ENCODE measurements around the gene MYH7B.
A peak's percentile ranks its signal among the peaks of the same experiment; 100 is the strongest.

MYH7B gene

DNA sequence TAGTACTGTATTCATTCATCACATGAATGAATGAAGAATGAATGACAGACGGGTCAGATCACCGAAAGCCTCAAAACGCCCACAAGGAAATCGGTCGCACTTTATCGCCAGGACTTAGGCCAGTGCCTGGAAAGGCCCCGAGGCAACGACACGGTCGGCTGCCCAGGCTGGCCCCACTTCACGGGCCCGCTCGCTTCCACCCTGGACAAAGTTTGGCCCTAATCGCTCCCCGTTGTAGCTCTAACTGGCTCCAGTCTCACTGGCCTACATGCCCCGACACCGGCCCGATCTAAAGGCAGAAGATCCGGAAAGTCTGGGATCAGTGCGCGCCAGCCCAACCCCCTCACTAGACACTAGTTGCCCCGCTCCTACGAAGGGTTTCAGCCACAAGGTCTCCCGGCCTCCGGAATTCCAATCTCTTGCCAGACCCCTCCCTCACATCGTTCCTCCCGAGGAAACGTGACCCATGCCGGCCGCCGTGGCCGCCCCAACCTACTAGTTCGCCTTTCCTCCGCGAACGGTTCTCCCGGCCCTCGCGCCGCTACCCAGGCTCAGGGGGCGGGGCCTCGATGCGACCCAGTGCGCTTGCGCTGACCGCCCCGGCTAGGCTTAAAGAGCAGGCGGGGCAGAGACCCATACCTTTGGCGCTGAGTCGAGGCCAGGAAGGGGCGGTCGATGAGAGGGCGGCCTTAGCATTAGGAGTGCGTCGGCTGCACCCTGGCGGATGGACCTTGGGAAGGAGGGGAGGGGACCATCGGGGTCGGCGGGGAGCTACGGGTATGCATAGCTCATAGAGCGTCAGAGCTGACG, at the start of gene MYH7B, which contains the start of gene GSS:
Gene MYH7B (plus strand): TSS at position 638 of the 810 bp plus-strand sequence. CDS start 22,138 bp downstream, outside the sequence.
Gene GSS (minus strand): TSS at position 576 of the 810 bp plus-strand sequence. CDS start 3,954 bp downstream, outside the sequence.
- DNase-seq (ENCODE audit: insufficient read length, low spot score) (peak; percentile 99), FAIRE-seq (peak; percentile 96)

GRCh38 chr20:34907616-34908469, 47.8 kb upstream of the MYH7B start:
- DNase-seq (ENCODE audit: insufficient read length, low spot score) (peak; percentile 89), FAIRE-seq (no peak)

- FAIRE-seq (no peak), DNase-seq (ENCODE audit: insufficient read length, low spot score) (no peak)
Measured at GRCh38 chr20:34915131-34915530, 40.5 kb upstream of the MYH7B start.

DNA sequence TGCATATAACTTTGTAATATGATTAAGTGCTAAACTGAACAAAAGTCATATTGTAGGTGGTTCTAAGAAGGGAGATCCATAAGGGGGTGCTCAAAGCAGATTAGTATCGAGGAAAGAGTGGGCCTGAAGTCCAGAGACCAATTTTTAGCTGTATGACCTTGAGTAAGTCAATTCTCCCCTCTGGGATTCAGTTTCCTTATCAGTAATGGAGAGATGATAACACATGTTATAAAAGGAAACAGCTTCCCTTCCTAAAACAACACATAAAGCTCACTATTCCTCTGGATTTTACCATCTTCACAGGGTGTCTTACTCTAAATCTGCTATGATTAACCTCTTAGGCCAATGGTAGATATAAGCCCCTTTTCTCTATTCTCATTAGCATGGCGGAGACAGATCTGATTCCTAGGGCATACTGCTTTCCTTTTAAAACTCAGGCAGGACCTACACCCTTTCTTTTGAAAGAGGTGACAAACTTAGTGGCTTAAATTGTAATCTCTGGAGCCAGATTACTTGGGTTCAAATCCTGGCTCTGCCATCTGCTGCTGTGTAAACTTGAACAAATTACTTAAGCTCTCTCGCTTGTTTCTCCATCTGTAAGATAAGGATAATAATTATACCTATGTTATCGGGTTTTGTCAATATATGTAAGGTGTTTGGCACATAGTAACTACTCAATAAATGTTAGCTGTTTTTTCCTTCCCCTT, 39.8 kb upstream of the MYH7B start:
- no peak for FAIRE-seq
- DNase-seq (ENCODE audit: insufficient read length, low spot score), result no peak

DNA sequence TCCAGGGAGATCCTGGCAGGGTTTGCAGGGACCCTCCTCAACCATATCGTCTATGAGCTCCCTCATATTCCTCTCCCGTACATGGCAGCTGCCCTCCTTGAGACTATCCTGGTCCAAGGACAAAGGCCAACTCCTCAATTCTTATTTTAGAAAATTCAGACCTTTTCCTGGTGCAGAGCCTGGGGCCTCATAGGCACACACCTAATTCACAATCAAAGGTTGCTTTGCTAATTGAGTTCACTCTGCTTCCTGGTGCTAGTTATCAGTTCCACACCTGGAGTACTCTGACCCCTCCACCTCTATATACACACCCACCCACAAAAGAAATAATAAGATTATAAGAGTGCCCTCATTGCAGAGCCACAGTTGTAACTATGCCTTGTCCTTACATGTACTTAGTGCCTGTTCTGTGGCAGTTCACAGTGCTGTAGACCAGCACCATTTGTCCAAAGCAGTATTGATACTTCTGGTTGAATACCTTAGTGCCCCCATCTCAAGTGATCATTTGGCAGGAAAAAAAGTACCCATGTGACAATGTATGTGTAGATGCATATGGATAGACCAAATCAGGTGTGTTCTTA, 38.8 kb upstream of the MYH7B start:
- no peak for FAIRE-seq
- DNase-seq (ENCODE audit: insufficient read length, low spot score), result no peak

DNA sequence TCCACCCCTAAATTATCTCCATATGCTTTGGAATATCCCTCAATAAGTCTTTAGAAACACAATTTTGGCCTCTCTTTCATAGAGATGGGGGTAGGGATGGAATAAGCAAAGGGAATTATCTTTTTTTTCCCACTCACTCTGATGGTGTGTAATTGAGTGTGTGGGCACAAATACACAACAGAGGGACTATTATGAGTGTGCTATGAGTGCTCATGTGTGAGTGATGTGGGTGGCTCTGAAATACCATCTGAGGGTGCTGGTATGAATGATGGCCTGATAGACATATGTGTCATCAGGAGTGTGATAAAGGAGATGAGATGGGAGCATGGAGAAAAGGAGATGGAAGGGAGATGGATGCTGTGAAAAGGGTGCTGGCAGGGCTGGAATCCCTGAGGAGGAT, 35.6 kb upstream of the MYH7B start:
- DNase-seq (ENCODE audit: insufficient read length, low spot score) (no peak), FAIRE-seq (no peak)

GRCh38 chr20:34921436-34921835, 34.2 kb upstream of the MYH7B start:
- DNase-seq (ENCODE audit: insufficient read length, low spot score), result no peak
- FAIRE-seq, result no peak

DNA sequence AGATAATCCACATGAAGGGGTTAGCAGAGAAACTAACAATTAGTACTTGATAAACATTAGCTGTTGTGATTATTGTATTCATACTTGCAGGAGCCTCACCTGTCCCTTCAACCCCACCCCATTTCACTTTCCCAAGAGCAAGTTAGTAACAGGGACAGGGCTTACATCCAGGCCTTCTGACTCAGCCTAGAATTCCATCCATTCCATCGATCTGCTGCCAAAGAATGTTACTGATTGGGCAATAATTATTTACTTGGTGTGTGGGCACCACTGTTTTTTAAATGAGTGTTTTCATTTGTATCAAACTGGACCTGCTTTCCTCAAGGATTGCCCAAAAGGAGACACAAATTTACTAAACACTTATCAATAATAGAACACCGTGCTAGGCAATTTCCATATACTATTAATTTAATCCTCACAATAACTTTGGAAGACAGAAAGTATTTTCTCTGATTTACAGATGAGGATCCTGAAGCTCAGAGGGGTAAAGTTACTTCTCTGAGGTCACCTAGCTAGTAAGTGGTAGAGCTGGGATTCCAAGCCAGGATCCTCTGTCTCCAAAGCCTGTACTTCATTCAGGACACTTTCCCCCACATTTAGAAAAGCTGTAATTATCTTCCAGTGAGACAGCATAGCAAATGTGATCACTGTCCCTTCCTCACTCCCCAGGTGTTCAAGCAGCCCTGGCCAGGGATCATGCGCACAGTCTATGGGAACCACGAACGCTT, 32.9 kb upstream of the MYH7B start:
- DNase-seq (ENCODE audit: insufficient read length, low spot score) (peak; percentile 86), FAIRE-seq (peak; percentile 59)

- no peak for FAIRE-seq
Measured at GRCh38 chr20:34923414-34923813, 32.3 kb upstream of the MYH7B start.

GRCh38 chr20:34925341-34925740, 30.3 kb upstream of the MYH7B start:
- DNase-seq (ENCODE audit: insufficient read length, low spot score), result no peak
- FAIRE-seq, result no peak

More at GRCh38 chr20:34923414-34923813, 32.3 kb upstream of the MYH7B start:
- DNase-seq (ENCODE audit: insufficient read length, low spot score), result no peak

DNA sequence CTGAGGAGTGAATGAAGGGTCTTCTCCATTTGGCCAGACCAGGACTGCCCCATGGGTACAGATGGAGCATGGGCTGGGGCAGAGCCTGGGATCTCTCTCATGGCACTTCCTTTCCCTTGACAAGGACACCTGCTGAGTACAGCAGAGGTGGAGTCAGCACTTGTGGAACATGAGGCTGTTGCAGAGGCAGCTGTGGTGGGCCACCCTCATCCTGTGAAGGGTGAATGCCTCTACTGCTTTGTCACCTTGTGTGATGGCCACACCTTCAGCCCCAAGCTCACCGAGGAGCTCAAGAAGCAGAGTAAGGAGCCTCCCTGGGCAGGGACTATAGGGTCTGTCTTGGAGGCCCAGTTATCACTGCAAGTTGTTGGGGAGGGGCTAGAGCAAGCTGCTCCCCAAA, 29.7 kb upstream of the MYH7B start:
- DNase-seq (ENCODE audit: insufficient read length, low spot score), result no peak
- peak; percentile 38 for FAIRE-seq

DNA sequence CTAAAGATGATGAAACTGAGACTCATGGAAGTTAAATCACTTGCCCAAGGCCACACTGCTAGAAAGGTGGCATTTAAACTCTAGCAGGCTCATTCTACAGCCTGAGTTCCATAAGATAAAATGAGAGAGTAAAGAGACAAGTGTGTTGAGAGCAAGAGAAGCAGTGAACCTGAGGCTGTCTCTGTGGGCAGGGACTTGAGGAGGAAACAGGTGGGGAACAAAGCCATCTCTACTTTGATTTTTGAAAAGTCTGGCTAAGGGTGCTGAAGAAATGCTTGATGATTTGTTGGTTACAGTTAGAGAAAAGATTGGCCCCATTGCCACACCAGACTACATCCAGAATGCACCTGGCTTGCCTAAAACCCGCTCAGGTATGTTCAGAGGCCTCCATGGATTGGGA, 29.1 kb upstream of the MYH7B start:
- no peak for FAIRE-seq
- DNase-seq (ENCODE audit: insufficient read length, low spot score), result no peak

GRCh38 chr20:34927736-34928135, 27.9 kb upstream of the MYH7B start:
- no peak for FAIRE-seq
- DNase-seq (ENCODE audit: insufficient read length, low spot score), result peak; percentile 42

GRCh38 chr20:34928411-34928810, 27.3 kb upstream of the MYH7B start:
- DNase-seq (ENCODE audit: insufficient read length, low spot score) (no peak), FAIRE-seq (no peak)

DNA sequence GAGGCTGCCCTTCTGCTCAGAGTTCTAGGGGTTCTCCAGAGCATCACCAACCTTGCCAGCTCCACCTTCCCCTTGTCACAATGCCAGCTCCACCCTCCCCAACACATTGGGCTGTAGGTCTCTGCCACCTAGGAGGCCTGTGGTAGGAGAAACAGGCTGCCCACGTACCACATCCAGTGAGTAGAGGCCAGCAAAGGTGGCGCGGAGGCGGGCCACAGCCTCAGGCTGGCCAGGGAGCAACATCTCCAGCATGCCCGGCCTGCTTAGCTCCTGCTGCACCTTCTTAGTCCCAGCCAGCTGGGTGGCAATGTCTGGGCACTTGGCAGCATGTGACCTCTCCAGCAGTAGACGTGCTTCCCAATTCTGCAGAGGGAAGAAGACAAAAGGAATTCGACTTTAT, 23.9 kb upstream of the MYH7B start:
- DNase-seq (ENCODE audit: insufficient read length, low spot score) (no peak), FAIRE-seq (no peak)

GRCh38 chr20:34938466-34939163, 17.1 kb upstream of the MYH7B start:
- FAIRE-seq (no peak), DNase-seq (ENCODE audit: insufficient read length, low spot score) (no peak)

DNA sequence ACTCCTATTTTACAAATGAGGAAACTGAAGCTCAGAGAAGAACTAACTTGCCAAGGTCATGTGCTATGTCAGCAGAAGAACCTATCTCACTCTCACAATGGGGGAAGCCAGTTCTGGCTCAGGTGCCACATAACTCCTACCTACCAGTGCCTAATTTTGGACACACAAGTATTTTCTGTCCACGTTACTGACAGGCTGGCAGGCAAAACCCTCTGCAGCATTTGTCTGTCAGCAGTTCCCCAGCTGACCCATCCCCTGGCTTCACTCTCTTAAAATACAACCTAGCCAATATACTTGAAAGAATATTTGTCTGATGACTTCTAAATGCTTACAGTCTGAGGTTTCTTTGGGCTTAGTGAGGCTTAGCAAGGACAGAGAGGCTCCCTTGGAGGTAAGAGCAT, 15.6 kb upstream of the MYH7B start:
- DNase-seq (ENCODE audit: insufficient read length, low spot score) (no peak), FAIRE-seq (no peak)

DNA sequence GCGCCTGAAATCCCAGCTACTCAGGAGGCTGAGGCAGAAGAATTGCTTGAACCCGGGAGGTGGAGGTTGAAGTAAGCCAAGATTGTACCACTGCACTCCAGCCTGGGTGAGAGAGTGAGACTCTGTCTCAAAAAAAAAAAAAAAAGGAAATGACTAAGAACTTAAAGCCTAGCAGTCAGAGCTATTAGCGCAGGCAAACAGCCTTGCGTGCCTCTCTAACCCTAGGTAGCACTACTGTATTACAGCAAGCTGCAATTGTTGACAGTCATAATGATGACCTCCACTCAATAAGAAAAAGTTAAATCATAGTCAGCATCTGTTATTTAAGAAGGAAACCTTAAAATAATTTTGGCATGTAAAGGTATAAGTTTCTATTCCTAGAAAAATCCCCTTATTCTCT, 14.4 kb upstream of the MYH7B start:
- no peak for DNase-seq (ENCODE audit: insufficient read length, low spot score)
- FAIRE-seq, result no peak

DNA sequence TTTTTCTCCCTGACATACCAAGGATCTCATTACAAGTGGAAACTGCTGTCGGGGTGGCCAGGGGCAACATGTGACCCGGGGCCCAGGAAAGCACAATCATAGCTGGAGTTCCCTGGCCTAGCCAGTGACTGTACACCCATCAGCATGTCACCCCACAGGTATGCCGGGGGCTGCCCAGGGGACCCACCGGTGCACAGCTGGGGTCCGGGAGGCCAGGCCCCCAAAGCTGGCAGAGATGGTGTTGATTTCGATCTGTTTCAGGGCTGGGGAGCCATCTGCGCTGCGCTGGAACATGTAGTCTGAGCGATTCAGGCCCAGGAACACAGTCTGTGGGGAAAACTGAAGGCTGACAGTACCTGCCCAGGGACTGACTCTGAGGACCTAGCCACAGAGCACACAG, 13.4 kb upstream of the MYH7B start:
- DNase-seq (ENCODE audit: insufficient read length, low spot score), result no peak
- FAIRE-seq, result no peak
